K562 (cell line): Measurements from ENCODE around the gene MSH2. TPM values are rescaled to one million over a fixed set of nuclear protein-coding genes. Genes with fewer than 3 reads are reported as not detected.

ENCODE experiments used
- ATAC-seq: fragments of 200-7000 bp; cut with Tn5 transposase; 3 replicates; pipeline ENCODE4 v1.9.1; 2020; ENCODE audit warnings: moderate library complexity
- BruUV-seq: library from RNA; stranded (reverse); fragments of 400-500 nt; replicated peaks from 2 replicates; lab custom pipeline; 2021; lab: Mats Ljungman, UMichigan
- CTCF ChIA-PET: fragments of 300-600 bp; formaldehyde crosslinking; extraction: SDS; loops from one replicate; lab custom pipeline; 2021; ENCODE audit warnings: low intra/inter-chr PET ratio; lab: Yijun Ruan, JAX
- POLR2A ChIA-PET: fragments of 300-600, 350-650 bp; sonication (Branson Sonifier 250); formaldehyde crosslinking; extraction: SDS; loops from one replicate; lab custom pipeline; 2021; ENCODE audit warnings: antibody characterized with exemption, inconsistent platforms; lab: Yijun Ruan, JAX
- DNase-seq, 4 experiments: peaks; one replicate each; pipeline versions ENCODE4 v3.0.0 to v3.0.0-alpha.2; 2011 to 2018; ENCODE audit warnings: low spot score in 3 of 4, mixed read lengths in 3 of 4; ENCODE audit errors: extremely low read depth in 1 of 4
- FAIRE-seq: peaks from 2 replicates; lab custom pipeline; 2011; peaks lifted over from hg19 to GRCh38; lab: Jason Lieb, UNC
- H2AFZ ChIP-seq: 2 replicates; pipeline ENCODE4 v1.6.0; 2011; ENCODE audit warnings: low read depth, low read length, control low read depth, inconsistent platforms
- H3K27ac ChIP-seq: fragments of 200-600 bp; 3 replicates; pipeline ENCODE4 v1.8.0; 2011; ENCODE audit warnings: low read depth, mild to moderate bottlenecking, control low read depth, inconsistent platforms, low read length, moderate library complexity, mixed read lengths; ENCODE audit errors: extremely low read depth
- H3K27me3 ChIP-seq, 2 experiments: fragments of 300-600 bp in 1 of 2; 2 replicates in 1 of 2; 3 replicates in 1 of 2; pipeline versions ENCODE4 v1.6.0 to v1.8.0; 2011; ENCODE audit warnings: inconsistent platforms in 2 of 2, low read length in 2 of 2, mild to moderate bottlenecking in 1 of 2, mixed read lengths in 1 of 2, moderate library complexity in 1 of 2; ENCODE audit not compliant: control insufficient read depth in 2 of 2, insufficient read depth in 2 of 2
- H3K36me3 ChIP-seq: fragments of 300-600 bp; 3 replicates; pipeline ENCODE4 v1.8.0; 2011; ENCODE audit warnings: mild to moderate bottlenecking, low read length, inconsistent platforms; ENCODE audit not compliant: control insufficient read depth, insufficient read depth
- H3K4me1 ChIP-seq, 2 experiments: fragments of 200-600 bp in 1 of 2; replicated peaks in 1 of 2; 2 replicates in 1 of 2; 3 replicates in 1 of 2; pipeline versions ENCODE4 v1.5.1 to v1.8.0; 2011; ENCODE audit warnings: inconsistent platforms in 2 of 2, low read length in 2 of 2, mild to moderate bottlenecking in 1 of 2, mixed read lengths in 1 of 2, moderate library complexity in 1 of 2; ENCODE audit not compliant: control insufficient read depth in 2 of 2, insufficient read depth in 2 of 2
- H3K4me2 ChIP-seq: 2 replicates; pipeline ENCODE4 v1.6.1; 2011; ENCODE audit warnings: low read length, control low read depth, inconsistent platforms, mixed read lengths; ENCODE audit not compliant: insufficient read depth
- H3K4me3 ChIP-seq: fragments of 200-600 bp; sonication (generic), shearing (Covaris generic); 2 replicates; pipeline ENCODE4 v1.5.1; 2016; ENCODE audit warnings: control low read depth, inconsistent platforms
- H3K79me2 ChIP-seq: fragments of 200-600 bp; 3 replicates; pipeline ENCODE4 v1.8.0; 2011; ENCODE audit warnings: low read length, inconsistent platforms; ENCODE audit not compliant: control insufficient read depth, insufficient read depth
- H3K9ac ChIP-seq, 2 experiments: 2 replicates each; pipeline versions ENCODE4 v1.6.0 to v1.6.1; 2011; ENCODE audit warnings: low read depth in 2 of 2, low read length in 2 of 2, control low read depth in 1 of 2, inconsistent platforms in 1 of 2, mild to moderate bottlenecking in 1 of 2, mixed read lengths in 1 of 2; ENCODE audit not compliant: insufficient read depth in 1 of 2
- H3K9me1 ChIP-seq: one replicate; pipeline ENCODE4 v1.6.0; 2011; ENCODE audit warnings: inconsistent platforms, mild to moderate bottlenecking, low read length, moderate library complexity; ENCODE audit not compliant: control insufficient read depth, insufficient read depth
- H3K9me3 ChIP-seq: replicated peaks from 2 replicates; pipeline ENCODE4 v1.5.1; 2011; ENCODE audit warnings: low read depth, low read length, inconsistent platforms; ENCODE audit not compliant: control insufficient read depth, insufficient read depth
- H4K20me1 ChIP-seq: replicated peaks from 2 replicates; pipeline ENCODE4 v1.6.1; 2011; ENCODE audit warnings: low read length, inconsistent platforms, mixed read lengths; ENCODE audit not compliant: control insufficient read depth, insufficient read depth
- CTBP1 ChIP-seq: fragments of 450-650 bp; IDR thresholded peaks from 2 replicates; pipeline ENCODE4 v1.6.1; 2016; ENCODE audit warnings: borderline replicate concordance
- CXXC5 ChIP-seq: fragments of 250-450 bp; sonication (Bioruptor Pico); IDR thresholded peaks from 2 replicates; pipeline ENCODE4 v1.8.0; 2022; ENCODE audit warnings: inconsistent platforms, mild to moderate bottlenecking, moderate library complexity
- E2F3 ChIP-seq: fragments of 250-450 bp; sonication (Bioruptor Pico); IDR thresholded peaks from 2 replicates; pipeline ENCODE4 v1.4.0; 2020; ENCODE audit warnings: mild to moderate bottlenecking
- GTF2A2 ChIP-seq: IDR thresholded peaks from 2 replicates; pipeline ENCODE4 v1.6.1; 2016; ENCODE audit warnings: mild to moderate bottlenecking, missing genetic modification characterization, missing compliant biosample characterization
- KDM1A ChIP-seq, 2 experiments: fragments of 450-650 bp; IDR thresholded peaks; 2 replicates each; pipeline ENCODE4 v1.6.1; 2016; ENCODE audit warnings: mild to moderate bottlenecking in 2 of 2
- KDM2B ChIP-seq: fragments of 250-450 bp; sonication (Bioruptor Pico); IDR thresholded peaks from 2 replicates; pipeline ENCODE4 v1.8.0; 2021; ENCODE audit warnings: mild to moderate bottlenecking, moderate library complexity
- LCOR ChIP-seq: sonication (generic); formaldehyde crosslinking; IDR thresholded peaks from 2 replicates; pipeline ENCODE4 v1.8.0; 2022; ENCODE audit warnings: mild to moderate bottlenecking, missing genetic modification reagents
- PRMT5 ChIP-seq: sonication (generic); formaldehyde crosslinking; IDR thresholded peaks from 2 replicates; pipeline ENCODE4 v1.5.0; 2020; ENCODE audit warnings: missing genetic modification reagents
- TEAD1 ChIP-seq, 2 experiments: fragments of 450-650 bp in 1 of 2; sonication (generic) in 1 of 2; formaldehyde crosslinking; IDR thresholded peaks; 2 replicates each; pipeline versions ENCODE4 v1.4.0 to v1.8.0; 2020 to 2022; ENCODE audit warnings: mild to moderate bottlenecking in 2 of 2, missing genetic modification reagents in 1 of 2
- TRIM28 ChIP-seq: fragments of 450-650 bp; IDR thresholded peaks from 2 replicates; pipeline ENCODE4 v1.6.1; 2017
- ZNF3 ChIP-seq: fragments of 250-450 bp; sonication (Bioruptor Pico); IDR thresholded peaks from 2 replicates; pipeline ENCODE4 v1.5.0; 2021; ENCODE audit warnings: mild to moderate bottlenecking, moderate library complexity
- ZNF316 ChIP-seq: fragments of 450-650 bp; IDR thresholded peaks from 2 replicates; pipeline ENCODE4 v1.6.1; 2016
- ZNF384 ChIP-seq: IDR thresholded peaks from 2 replicates; pipeline ENCODE4 v1.6.1; 2012; ENCODE audit warnings: low read depth, low read length, improper control_type of control experiment
- ZNF778 ChIP-seq: fragments of 450-650 bp; formaldehyde crosslinking; IDR thresholded peaks from 2 replicates; pipeline ENCODE4 v1.4.0; 2020; ENCODE audit warnings: mild to moderate bottlenecking, moderate library complexity
- WGBS: fragments of 100-300 bp; shearing (Covaris generic); methylation state at CpG from one replicate; pipeline ENCODE4 v1.1.6; 2016; ENCODE audit warnings: low coverage, mixed read lengths; ENCODE audit not compliant: insufficient coverage; ENCODE audit errors: missing lambda C conversion rate; 5-methylcytosine and 5-hydroxymethylcytosine counted together
- in situ Hi-C: fragments of 300-500 bp; cut with MboI; formaldehyde crosslinking; loops from 4 replicates; pipeline ENCODE4 v1.15.0; 2018; ENCODE audit warnings: inconsistent platforms, mixed read lengths
- intact Hi-C: fragments of 100-400 bp; cut with micrococcal nuclease; formaldehyde crosslinking; loops from 2 replicates; pipeline ENCODE4 v1.14.2; 2022
- polyA plus RNA-seq, 8 experiments: library from polyadenylated mRNA; depleted of rRNA in 4 of 8; stranded (reverse) in 5 of 8; unstranded in 3 of 8; fragments of >200 nt; fragmentation: Nextera tagmentation in 2 of 8; fragmentation: Illumina TruSeq in 1 of 8; extraction: Ambion mirVana in 2 of 8; extraction: Trizol in 1 of 8; gene quantifications; 2 replicates each; pipeline versions ENCODE4 v1.2.1 to v1.2.3, GENCODE V29; 2011 to 2014; ENCODE audit warnings: inconsistent platforms in 1 of 8, missing spikeins in 1 of 8
- total RNA-seq, 7 experiments: library from RNA; depleted of rRNA in 6 of 7; stranded (reverse); fragments of >200 nt in 6 of 7; fragmentation: Illumina TruSeq in 2 of 7; extraction: Trizol in 2 of 7; gene quantifications; 2 replicates each; pipeline versions ENCODE4 v1.2.1 to v1.2.3, GENCODE V29; 2011 to 2021; ENCODE audit warnings: low replicate concordance in 1 of 7
- TF ChIP-seq, protein P1 (sequence below): fragments of 250-450 bp; sonication (Bioruptor Pico); IDR thresholded peaks from 2 replicates; pipeline ENCODE4 v1.5.0; 2021; ENCODE audit warnings: mild to moderate bottlenecking, moderate library complexity

The MSH2 gene
- total and polyA plus RNA-seq, 9 of the 15 experiments (the other 6 are each of a cell fraction or from before 2014, with no cell fraction given): 51.8 to 139 (median 113) TPM

- no TSS peak for BruUV-seq
- Histone ChIP-seq H3K9me3 (no peaks in the 10 kb centered on the region), H3K4me3 (no peak overlapping the region), H3K4me1 (no peaks in the 10 kb centered on the region), H3K9me1 (no peaks in the 10 kb centered on the region), H3K27me3 (no peaks in the 10 kb centered on the region), H4K20me1 (no peaks in the 10 kb centered on the region), H3K79me2 (no peaks in the 10 kb centered on the region), H3K4me2 (no peak overlapping the region), H3K36me3 (peaks cover 66% of the 10 kb centered on the region), H3K9ac (no peak overlapping the region), H3K27ac (no peak overlapping the region), H2AFZ (no peak overlapping the region)
- ChIA-PET POLR2A (interaction anchor here (0.6 kb wide), 1 partner anchor 119 kb away, joined by 3 read pairs; no protein-coding TSS in a partner anchor), CTCF (no interaction called here)
- DNase-seq: no peak
- TF ChIP-seq TRIM28: no peak
- TF ChIP-seq KDM2B (CRISPR knock-in tag): no peak
- no peak for TF ChIP-seq ZNF778
- TF ChIP-seq ZNF316: peak; percentile 57
- no peak for TF ChIP-seq E2F3 (CRISPR knock-in tag)
- in situ Hi-C loops: no loop called here
- intact Hi-C loops: no loop called here
- no peak for ATAC-seq
- FAIRE-seq: no peak
These were observed 48.8 kb downstream of the MSH2 start for GRCh38 chr2:47451790-47452189.

- intact Hi-C loops (no loop called here), in situ Hi-C loops (no loop called here)
- 0 out of 3 replicates have a peak, but pooled peaks cover 4% of the 10 kb centered on the region for H3K79me2 ChIP-seq
- DNase-seq: no peak
- no TSS peak for BruUV-seq
- no peak overlapping the region for H3K4me3 ChIP-seq
- WGBS: 61% methylated on average over 2 of the region's 2 CpGs
- no peak for TF ChIP-seq ZNF384
- no peak for TF ChIP-seq CTBP1
- TF ChIP-seq PRMT5 (CRISPR knock-in tag): no peak
- TF ChIP-seq KDM1A (IDR thresholded peaks at IDR 0.05): no peak
- TF ChIP-seq CXXC5: no peak
- TF ChIP-seq ZNF3: no peak
- TF ChIP-seq LCOR (CRISPR knock-in tag): no peak
- TF ChIP-seq GTF2A2 (tag): no peak
- no peak for TF ChIP-seq TEAD1 (CRISPR knock-in tag; IDR thresholded peaks at IDR 0.05)
- TF ChIP-seq, protein P1, sequence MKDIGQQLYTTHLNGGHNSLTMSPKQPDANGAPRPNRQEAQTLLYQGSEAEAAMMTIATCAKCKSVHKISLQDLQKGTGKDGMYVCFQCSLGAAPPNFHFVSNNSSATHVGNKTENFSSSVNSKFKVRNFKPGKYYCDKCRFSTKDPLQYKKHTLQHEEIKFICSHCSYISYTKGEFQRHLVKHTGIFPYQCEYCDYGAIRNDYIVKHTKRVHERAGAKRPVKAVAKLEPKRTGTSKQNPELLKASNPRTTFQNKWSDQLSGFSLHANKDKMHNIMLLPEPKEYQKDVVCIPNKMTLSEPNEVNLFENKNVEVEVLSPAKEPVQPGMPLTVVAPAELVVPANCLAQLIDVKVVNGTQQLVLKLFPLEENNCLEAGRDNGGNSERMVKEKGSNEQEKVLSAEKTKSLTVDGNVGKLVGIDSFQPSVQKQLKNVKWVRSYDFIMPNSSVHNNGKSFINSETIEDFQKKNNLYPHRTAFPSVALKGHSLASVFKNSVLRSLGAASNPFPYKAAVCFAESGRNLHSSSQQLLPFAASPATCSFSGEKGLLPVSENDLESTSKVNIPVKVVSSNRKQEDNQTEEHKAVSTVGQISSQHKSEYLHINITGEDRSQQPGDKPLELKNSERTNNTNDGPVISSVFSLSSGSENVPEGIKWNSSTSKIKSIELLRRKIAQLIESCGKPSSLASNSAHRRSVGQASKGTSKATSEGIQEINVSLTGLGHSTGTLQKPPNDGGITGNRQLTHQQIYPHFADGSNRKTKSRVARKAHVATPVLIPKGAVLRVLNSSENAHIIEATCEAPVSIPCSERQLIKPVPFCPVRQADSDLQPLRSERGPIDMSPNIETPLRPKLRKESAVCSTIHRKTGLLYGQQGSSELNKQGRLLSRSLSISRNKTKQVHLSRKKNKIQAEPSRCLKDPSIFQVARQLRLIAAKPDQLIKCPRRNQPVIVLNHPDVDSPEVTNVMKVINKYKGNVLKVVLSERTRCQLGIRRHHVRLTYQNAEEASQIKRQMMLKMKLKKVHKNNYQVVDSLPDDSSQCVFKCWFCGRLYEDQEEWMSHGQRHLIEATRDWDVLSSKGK (CRISPR knock-in tag): no peak
- H4K20me1 ChIP-seq: no peaks in the 10 kb centered on the region
- no peak overlapping the region for H3K4me2 ChIP-seq
- POLR2A ChIA-PET: no interaction called here
- H3K4me1 ChIP-seq: no peaks in the 10 kb centered on the region
- no peaks in the 10 kb centered on the region for H3K27me3 ChIP-seq
- H3K9me3 ChIP-seq: no peaks in the 10 kb centered on the region
- peaks cover 60% of the 10 kb centered on the region for H3K36me3 ChIP-seq
- no peak overlapping the region; the same call in 2 of the 3 replicates for H3K27ac ChIP-seq
- FAIRE-seq: no peak
- no peaks in the 10 kb centered on the region for H3K9me1 ChIP-seq
- CTCF ChIA-PET: no interaction called here
- H3K9ac ChIP-seq: no peak overlapping the region
- no peak overlapping the region for H2AFZ ChIP-seq
- no peak for ATAC-seq
These were observed 49.8 kb downstream of the MSH2 start for GRCh38 chr2:47452761-47453160.
